IMR-90 (cell line): ENCODE results near the gene NFIX. TPM values are rescaled to one million over a fixed set of nuclear protein-coding genes. Genes with fewer than 3 reads are reported as not detected.

Experiments
- ATAC-seq: fragments of 200-7000 bp; cut with Tn5 transposase; 2 replicates; pipeline ENCODE4 v1.9.1; 2020; ENCODE audit warnings: low read depth, mild to moderate bottlenecking, moderate library complexity
- BruUV-seq: library from RNA; stranded (reverse); fragments of 400-500 nt; replicated peaks from 2 replicates; lab custom pipeline; 2021; lab: Mats Ljungman, UMichigan
- CTCF ChIA-PET: fragments of 300-600 bp; formaldehyde crosslinking; extraction: SDS; loops from one replicate; lab custom pipeline; 2021; ENCODE audit warnings: antibody characterized with exemption; lab: Yijun Ruan, JAX
- POLR2A ChIA-PET: fragments of 300-600 bp; sonication (Branson Sonifier 250); formaldehyde crosslinking; loops from one replicate; lab custom pipeline; 2022; ENCODE audit warnings: antibody characterized with exemption; ENCODE audit not compliant: unreplicated experiment; lab: Charles Lee
- DNase-seq: peaks from one replicate; pipeline ENCODE4 v3.0.0; 2013
- H2AFZ ChIP-seq: replicated peaks from 2 replicates; pipeline ENCODE3; 2013; ENCODE audit warnings: low read length, mild to moderate bottlenecking; ENCODE audit not compliant: poor library complexity
- H2AK5ac ChIP-seq: 2 replicates; pipeline ENCODE4 v1.6.1; 2013; ENCODE audit warnings: low read depth, low read length, inconsistent platforms
- H2AK9ac ChIP-seq: replicated peaks from 2 replicates; pipeline ENCODE3; 2013; ENCODE audit warnings: mild to moderate bottlenecking, low read depth, low read length, moderate library complexity; ENCODE audit not compliant: poor library complexity
- H2BK120ac ChIP-seq: 2 replicates; pipeline ENCODE4 v1.6.1; 2013; ENCODE audit warnings: low read depth, low read length, inconsistent platforms
- H2BK15ac ChIP-seq: 3 replicates; pipeline ENCODE4 v1.6.1; 2013; ENCODE audit warnings: low read depth, low read length, inconsistent platforms
- H2BK20ac ChIP-seq: 2 replicates; pipeline ENCODE4 v1.6.1; 2013; ENCODE audit warnings: low read depth, mild to moderate bottlenecking, inconsistent platforms, low read length, moderate library complexity
- H2BK5ac ChIP-seq: 2 replicates; pipeline ENCODE4 v1.6.1; 2013; ENCODE audit warnings: mild to moderate bottlenecking, low read depth, low read length, inconsistent platforms; ENCODE audit not compliant: poor library complexity, severe bottlenecking
- H3K14ac ChIP-seq: replicated peaks from 2 replicates; pipeline ENCODE4 v1.6.1; 2013; ENCODE audit warnings: low read depth, low read length, inconsistent platforms
- H3K18ac ChIP-seq: 2 replicates; pipeline ENCODE4 v1.6.1; 2013; ENCODE audit warnings: low read depth, low read length, control low read depth
- H3K23ac ChIP-seq: 2 replicates; pipeline ENCODE4 v1.6.1; 2013; ENCODE audit warnings: low read depth, low read length, inconsistent platforms
- H3K27ac ChIP-seq: 2 replicates; pipeline ENCODE4 v1.5.1; 2013; ENCODE audit warnings: mild to moderate bottlenecking, control low read depth, low read length; ENCODE audit not compliant: insufficient read depth
- H3K27me3 ChIP-seq: 2 replicates; pipeline ENCODE4 v1.6.1; 2013; ENCODE audit warnings: low read length; ENCODE audit not compliant: control insufficient read depth, insufficient read depth
- H3K36me3 ChIP-seq: 2 replicates; pipeline ENCODE4 v1.6.1; 2013; ENCODE audit warnings: low read length, mixed read lengths; ENCODE audit not compliant: control insufficient read depth, insufficient read depth
- H3K4ac ChIP-seq: 2 replicates; pipeline ENCODE4 v1.6.1; 2013; ENCODE audit warnings: low read depth, low read length, inconsistent platforms
- H3K4me1 ChIP-seq: 2 replicates; pipeline ENCODE4 v1.6.1; 2013; ENCODE audit warnings: low read length, mixed read lengths; ENCODE audit not compliant: control insufficient read depth, insufficient read depth
- H3K4me2 ChIP-seq: 2 replicates; pipeline ENCODE4 v1.6.1; 2013; ENCODE audit warnings: low read depth, mild to moderate bottlenecking, control low read depth, low read length, moderate library complexity
- H3K4me3 ChIP-seq: 2 replicates; pipeline ENCODE4 v1.5.1; 2013; ENCODE audit warnings: low read depth, mild to moderate bottlenecking, control low read depth, low read length, moderate library complexity; ENCODE audit not compliant: insufficient read depth
- H3K56ac ChIP-seq: 2 replicates; pipeline ENCODE4 v1.6.1; 2013; ENCODE audit warnings: low read length, inconsistent platforms; ENCODE audit not compliant: insufficient read depth; ENCODE audit errors: extremely low read depth
- H3K79me1 ChIP-seq, 2 experiments: 2 replicates each; pipeline ENCODE4 v1.6.1; 2013; ENCODE audit warnings: low read length in 2 of 2, inconsistent platforms in 1 of 2, low read depth in 1 of 2
- H3K9ac ChIP-seq: 2 replicates; pipeline ENCODE4 v1.6.1; 2013; ENCODE audit warnings: low read depth, low read length, control low read depth
- H3K9me1 ChIP-seq: 2 replicates; pipeline ENCODE4 v1.6.1; 2013; ENCODE audit warnings: low read length, inconsistent platforms; ENCODE audit not compliant: insufficient read depth
- H3K9me3 ChIP-seq: 2 replicates; pipeline ENCODE4 v1.6.1; 2013; ENCODE audit warnings: low read length; ENCODE audit not compliant: control insufficient read depth, insufficient read depth
- H4K20me1 ChIP-seq: 2 replicates; pipeline ENCODE4 v1.6.1; 2013; ENCODE audit warnings: low read length, inconsistent platforms; ENCODE audit not compliant: insufficient read depth
- H4K5ac ChIP-seq: 2 replicates; pipeline ENCODE4 v1.6.1; 2013; ENCODE audit warnings: mild to moderate bottlenecking, low read depth, low read length, control low read depth
- H4K8ac ChIP-seq, 2 experiments: 2 replicates each; pipeline ENCODE4 v1.6.1; 2013; ENCODE audit warnings: low read depth in 2 of 2, low read length in 2 of 2, control low read depth in 1 of 2, inconsistent platforms in 1 of 2
- H4K91ac ChIP-seq: 2 replicates; pipeline ENCODE4 v1.6.1; 2013; ENCODE audit warnings: low read depth, low read length, inconsistent platforms; ENCODE audit not compliant: insufficient read depth
- BHLHE40 ChIP-seq: fragments of 150-350 bp; IDR thresholded peaks from 2 replicates; pipeline ENCODE4 v1.6.1; 2016; ENCODE audit warnings: mild to moderate bottlenecking, low read depth, low read length
- FOS ChIP-seq: fragments of 150-350 bp; IDR thresholded peaks from 2 replicates; pipeline ENCODE4 v1.6.1; 2016; ENCODE audit warnings: low read depth, low read length
- RCOR1 ChIP-seq: IDR thresholded peaks from 2 replicates; pipeline ENCODE4 v1.6.1; 2012; ENCODE audit warnings: mild to moderate bottlenecking, low read length, improper control_type of control experiment; ENCODE audit not compliant: insufficient replicate concordance
- WGBS, 2 experiments: methylation state at CpG; one replicate each; pipeline versions ENCODE4 v1.1.5 to v1.1.7; 2013; ENCODE audit warnings: missing lambda C conversion rate in 2 of 2; ENCODE audit not compliant: insufficient read length in 1 of 2; ENCODE audit errors: extremely low coverage in 2 of 2; 5-methylcytosine and 5-hydroxymethylcytosine counted together
- dilution Hi-C: fragments of 300-500 bp; cut with HindIII; formaldehyde crosslinking; loops from one replicate; pipeline ENCODE4 v1.14.3; 2018; ENCODE audit warnings: low sequenced_read_pairs; ENCODE audit not compliant: unreplicated experiment
- in situ Hi-C: fragments of 300-500 bp; cut with MboI; formaldehyde crosslinking; loops from 3 replicates; pipeline ENCODE4 v1.14.3; 2019; ENCODE audit warnings: low sequenced_read_pairs, inconsistent platforms, mixed read lengths
- intact Hi-C: fragments of 100-400 bp; cut with micrococcal nuclease; formaldehyde crosslinking; loops from 2 replicates; pipeline ENCODE4 v1.10.0; 2022
- polyA plus RNA-seq, 3 experiments: library from polyadenylated mRNA; depleted of rRNA; stranded (reverse); fragments of >200 nt; gene quantifications; 2 replicates each; pipeline ENCODE4 v1.2.3, GENCODE V29; 2012; ENCODE audit warnings: low replicate concordance in 1 of 3
- total RNA-seq: library from RNA; depleted of rRNA; stranded (reverse); fragments of >200 nt; gene quantifications from 2 replicates; pipeline ENCODE4 v1.2.3, GENCODE V29; 2012

Gene NFIX
- total and polyA plus RNA-seq, 2 of the 4 experiments (the other 2 are of a cell fraction): 10.2 to 47.7 TPM

DNA sequence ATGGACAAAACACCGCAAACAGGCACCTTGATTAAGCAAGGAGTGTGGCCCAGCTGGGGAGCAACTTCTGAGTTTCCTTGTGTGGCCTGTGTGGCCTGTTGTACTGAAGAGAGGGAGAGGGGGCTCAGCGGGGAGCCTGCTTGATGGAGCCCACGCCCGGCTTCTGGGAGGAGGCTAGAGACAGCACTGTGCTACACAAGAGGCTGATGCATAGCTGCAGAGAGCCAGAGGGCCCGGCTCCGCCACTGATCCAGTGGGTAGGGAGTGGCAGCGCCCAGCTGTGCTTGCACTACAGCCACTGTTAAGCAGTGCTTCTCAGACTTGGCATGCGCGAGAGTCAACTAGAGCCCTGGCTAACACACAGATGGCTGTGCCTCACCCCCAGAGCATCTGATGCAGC is 88.4 kb downstream of the NFIX start:
- Histone ChIP-seq H2AFZ (no peak overlapping the region), H2AK5ac (no peak overlapping the region), H3K36me3 (peaks cover 52% of the 10 kb centered on the region), H3K4me1 (peaks cover 22% of the 10 kb centered on the region), H3K4me2 (no peak overlapping the region), H2BK15ac (no peak overlapping the region), H2BK120ac (no peak overlapping the region), H3K9ac (no peak overlapping the region), H3K4me3 (no peak overlapping the region), H3K56ac (no peak overlapping the region), H2AK9ac (no peak overlapping the region), H3K18ac (no peak overlapping the region), H3K27me3 (no peaks in the 10 kb centered on the region), H4K20me1 (peaks cover 3% of the 10 kb centered on the region; the same call in 1 of the 2 replicates), H3K9me1 (peaks cover 4% of the 10 kb centered on the region), H3K23ac (no peak overlapping the region), H3K9me3 (no peaks in the 10 kb centered on the region), H3K79me1 (peaks cover 0 to 30% of the 10 kb centered on the region in 2 experiments; a peak in 2 of 4 replicates), H2BK5ac (no peak overlapping the region), H3K14ac (no peak overlapping the region), H4K8ac (no peak overlapping the region), H3K27ac (no peak overlapping the region), H3K4ac (no peak overlapping the region), H4K5ac (no peak overlapping the region), H4K91ac (no peak overlapping the region), H2BK20ac (no peak overlapping the region)
- ChIA-PET CTCF (no interaction called here), POLR2A (no interaction called here)
- no CpG with 5 or more reads among the region's 9 CpGs for WGBS, 2 experiments
- no TSS peak for BruUV-seq
- in situ Hi-C loops: no loop called here
- intact Hi-C loops: no loop called here
- dilution Hi-C loops: no loop called here
- TF ChIP-seq RCOR1 (no peak), BHLHE40 (no peak), FOS (no peak)
- no peak for ATAC-seq
- no peak for DNase-seq
